Astrocyte of the cerebellum (primary cell): ENCODE results near the gene NKX3-2.

ENCODE experiments used
- DNase-seq: peaks from one replicate; pipeline ENCODE4 v3.0.0-alpha.2; 2011; ENCODE audit warnings: low read depth
- H3K4me3 ChIP-seq: 2 replicates; pipeline ENCODE4 v1.5.1; 2011; ENCODE audit warnings: mild to moderate bottlenecking, low read depth, low read length, moderate library complexity
- in situ Hi-C: cut with HindIII; loops from 2 replicates; pipeline ENCODE4 v1.10.0; 2017; ENCODE audit warnings: low sequenced_read_pairs
- TF ChIP-seq, protein P1 (sequence below): IDR thresholded peaks from 2 replicates; pipeline ENCODE4 v1.5.1; 2012; ENCODE audit warnings: low read length, low read depth, moderate library complexity, mild to moderate bottlenecking; ENCODE audit errors: missing control alignments

The NKX3-2 gene

DNA sequence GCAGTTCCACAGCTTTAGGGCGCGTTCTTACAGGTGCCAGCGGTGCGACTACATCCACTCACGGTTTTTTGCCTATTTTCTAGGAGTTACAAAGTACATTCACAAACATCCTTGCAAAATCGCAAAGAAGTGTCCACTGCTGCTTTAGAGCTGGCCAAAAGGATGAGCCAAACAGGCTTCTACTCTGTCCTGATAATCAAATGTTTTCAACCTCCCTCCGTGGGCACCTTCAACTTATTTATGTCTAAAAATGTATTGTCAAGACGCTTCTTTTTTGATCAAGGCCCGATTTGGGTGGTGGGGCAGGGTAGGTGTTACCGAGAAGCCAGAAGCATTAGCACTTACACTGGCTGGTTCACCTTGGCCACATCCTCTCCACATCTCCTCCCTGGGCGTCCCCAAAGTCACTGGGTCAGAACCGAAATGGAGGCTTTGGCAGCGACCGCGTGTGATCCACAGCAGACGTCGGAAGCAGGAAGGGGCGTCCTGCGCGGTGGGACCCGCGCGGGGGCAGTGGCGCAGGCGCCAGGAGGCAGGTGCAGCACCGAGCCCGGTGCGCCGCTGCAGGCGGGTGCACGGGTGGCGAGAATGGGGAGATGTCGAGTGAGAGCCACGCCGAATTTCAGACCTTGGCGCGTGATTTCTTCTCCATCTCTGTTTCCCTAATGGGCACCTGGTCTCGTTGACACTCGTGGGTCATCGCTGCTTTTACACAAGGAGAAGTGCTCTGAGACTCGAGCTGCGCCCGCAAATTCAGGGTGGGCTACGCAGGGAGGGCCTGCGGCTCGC lies 16.9 kb downstream of the NKX3-2 start:
- in situ Hi-C loops, result no loop called here
- DNase-seq, result no peak
- TF ChIP-seq, protein P1, sequence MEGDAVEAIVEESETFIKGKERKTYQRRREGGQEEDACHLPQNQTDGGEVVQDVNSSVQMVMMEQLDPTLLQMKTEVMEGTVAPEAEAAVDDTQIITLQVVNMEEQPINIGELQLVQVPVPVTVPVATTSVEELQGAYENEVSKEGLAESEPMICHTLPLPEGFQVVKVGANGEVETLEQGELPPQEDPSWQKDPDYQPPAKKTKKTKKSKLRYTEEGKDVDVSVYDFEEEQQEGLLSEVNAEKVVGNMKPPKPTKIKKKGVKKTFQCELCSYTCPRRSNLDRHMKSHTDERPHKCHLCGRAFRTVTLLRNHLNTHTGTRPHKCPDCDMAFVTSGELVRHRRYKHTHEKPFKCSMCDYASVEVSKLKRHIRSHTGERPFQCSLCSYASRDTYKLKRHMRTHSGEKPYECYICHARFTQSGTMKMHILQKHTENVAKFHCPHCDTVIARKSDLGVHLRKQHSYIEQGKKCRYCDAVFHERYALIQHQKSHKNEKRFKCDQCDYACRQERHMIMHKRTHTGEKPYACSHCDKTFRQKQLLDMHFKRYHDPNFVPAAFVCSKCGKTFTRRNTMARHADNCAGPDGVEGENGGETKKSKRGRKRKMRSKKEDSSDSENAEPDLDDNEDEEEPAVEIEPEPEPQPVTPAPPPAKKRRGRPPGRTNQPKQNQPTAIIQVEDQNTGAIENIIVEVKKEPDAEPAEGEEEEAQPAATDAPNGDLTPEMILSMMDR, result no peak
- no peak overlapping the region for H3K4me3 ChIP-seq

DNA sequence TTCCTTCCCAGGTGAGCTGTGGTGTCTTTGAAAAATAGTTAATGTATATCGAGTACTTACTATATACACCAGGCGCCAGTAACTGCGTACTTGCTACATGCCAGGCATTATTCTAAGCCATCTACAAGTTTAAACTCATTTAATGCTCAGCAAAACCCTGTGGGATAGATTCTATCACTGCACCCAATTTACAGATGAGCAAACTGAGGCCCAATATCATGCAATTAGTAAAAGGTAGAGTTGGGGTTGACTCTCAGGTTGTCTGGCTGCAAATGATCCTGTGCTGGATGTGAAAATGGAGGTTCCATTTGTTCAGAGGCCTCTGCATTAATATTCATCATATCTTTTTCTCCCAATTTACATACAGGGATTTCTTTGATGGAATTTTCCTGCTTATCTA lies 17.6 kb downstream of the NKX3-2 start:
- TF ChIP-seq, protein P1, result no peak
- in situ Hi-C loops, result no loop called here
- DNase-seq, result no peak
- no peak overlapping the region for H3K4me3 ChIP-seq

DNA sequence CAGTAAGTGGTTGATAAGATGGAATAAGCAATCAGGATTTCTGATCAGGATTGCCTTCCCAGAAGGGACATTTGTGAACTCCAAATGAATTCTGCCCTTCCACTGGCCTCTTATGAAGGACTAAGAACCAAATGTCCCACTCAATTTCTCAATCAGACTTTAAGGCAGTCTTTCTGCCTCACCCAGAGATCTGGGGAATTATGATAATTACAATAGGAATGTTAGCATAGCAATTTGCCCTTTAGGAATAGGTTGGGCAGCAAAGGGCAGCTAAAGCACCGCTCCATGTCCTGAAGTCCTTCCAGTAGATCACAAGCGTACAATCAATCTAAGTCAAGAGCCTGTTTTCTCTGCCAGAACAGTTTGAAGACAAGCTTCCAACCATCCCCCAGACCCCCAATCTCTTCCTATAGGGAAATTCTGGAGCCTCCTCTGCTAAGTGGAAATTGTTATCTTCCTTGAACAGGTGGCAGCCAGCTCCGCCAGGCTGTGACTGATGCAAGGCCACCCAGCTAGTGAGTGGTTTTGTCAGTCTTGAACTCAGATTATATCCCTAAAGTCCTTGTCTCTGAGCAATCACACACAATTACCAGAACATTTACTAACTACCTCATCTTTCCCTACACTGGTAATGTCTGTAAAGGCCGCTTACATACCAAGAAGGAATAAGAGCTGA lies 18.6 kb downstream of the NKX3-2 start:
- no peak overlapping the region for H3K4me3 ChIP-seq
- no peak for DNase-seq
- TF ChIP-seq, protein P1, result no peak
- in situ Hi-C loops, result no loop called here

DNA sequence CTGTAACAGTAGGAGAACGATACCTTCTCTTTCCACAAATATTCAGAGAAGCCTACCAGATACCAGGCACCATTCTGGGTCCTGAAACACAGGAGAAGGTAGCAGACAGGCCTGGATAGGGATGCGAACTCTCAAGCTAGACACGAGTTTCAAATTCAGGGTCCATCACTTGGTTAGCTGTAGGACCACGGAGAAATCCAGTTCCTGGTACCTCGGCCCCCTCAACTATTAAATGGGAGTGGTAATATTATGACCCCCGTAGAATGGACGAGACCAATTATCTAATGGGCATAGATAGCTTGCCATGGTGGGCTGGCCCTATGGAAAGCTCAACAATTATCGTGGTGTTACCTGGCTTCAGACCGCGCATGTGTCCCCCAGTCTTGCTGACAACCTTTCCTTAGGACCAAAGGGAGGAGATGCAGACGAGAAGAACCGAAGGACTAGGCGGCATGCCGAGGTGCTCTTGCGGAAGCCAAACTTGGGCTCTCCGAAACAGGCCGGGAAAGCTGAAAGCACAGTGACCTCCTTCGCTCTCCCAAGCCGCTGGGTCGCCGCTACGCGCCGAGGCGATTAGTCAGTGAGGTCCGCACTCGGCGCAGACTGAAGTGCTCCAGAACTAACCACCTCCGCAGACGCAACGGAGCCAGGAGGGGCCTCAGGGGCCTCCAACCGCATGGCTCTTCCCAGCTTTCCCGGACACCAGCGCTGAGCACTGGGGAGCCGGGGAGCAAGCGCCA lies 19.6 kb downstream of the NKX3-2 start:
- TF ChIP-seq, protein P1, result no peak
- DNase-seq, result no peak
- H3K4me3 ChIP-seq, result no peak overlapping the region
- in situ Hi-C loops, result no loop called here

DNA sequence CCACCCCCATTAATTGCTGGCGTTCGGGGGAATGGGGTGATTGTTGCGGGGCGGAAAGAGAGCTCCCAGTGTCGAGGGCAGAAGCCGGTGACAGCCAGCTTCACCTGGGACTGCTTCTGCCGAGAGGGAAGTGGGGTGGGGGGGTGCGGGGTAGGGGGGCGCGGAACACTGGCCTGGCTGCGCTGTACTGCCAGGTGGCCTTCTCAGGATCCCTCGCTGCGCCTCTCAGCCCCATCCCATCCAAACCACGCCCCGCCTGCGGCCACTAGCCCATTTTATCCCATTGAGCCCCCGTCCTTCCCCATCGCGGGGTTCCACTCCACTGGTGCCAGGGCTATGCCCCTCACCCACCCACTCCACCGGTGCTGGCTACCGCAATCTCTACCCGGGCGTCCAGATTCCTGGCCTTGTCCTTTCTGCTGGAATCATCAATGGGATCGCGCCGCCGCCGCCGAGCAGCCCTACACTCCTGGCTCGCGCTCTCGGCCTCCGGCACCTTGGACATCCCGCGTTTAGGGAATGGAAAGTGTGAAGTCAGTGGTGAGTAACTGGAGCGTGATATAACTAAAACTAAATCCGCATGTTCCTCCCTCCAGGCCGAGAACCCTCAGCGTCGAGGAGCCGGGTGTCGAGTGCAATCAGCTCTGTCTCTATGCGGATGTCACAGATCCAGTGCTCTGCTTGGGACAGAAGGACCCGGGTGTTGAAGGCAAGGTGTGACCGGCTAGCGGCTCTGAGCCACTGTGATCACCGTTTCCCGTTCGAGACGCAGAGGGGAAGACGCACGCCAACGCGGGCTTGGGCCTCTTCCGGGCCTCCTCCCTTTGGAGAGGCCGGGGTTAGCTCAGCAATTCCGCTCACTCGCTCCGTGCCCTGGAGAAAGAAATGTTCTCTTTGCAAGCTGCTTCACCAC lies 20.5 kb downstream of the NKX3-2 start:
- in situ Hi-C loops, result no loop called here
- H3K4me3 ChIP-seq, result no peak overlapping the region
- no peak for DNase-seq
- TF ChIP-seq, protein P1, result no peak

DNA sequence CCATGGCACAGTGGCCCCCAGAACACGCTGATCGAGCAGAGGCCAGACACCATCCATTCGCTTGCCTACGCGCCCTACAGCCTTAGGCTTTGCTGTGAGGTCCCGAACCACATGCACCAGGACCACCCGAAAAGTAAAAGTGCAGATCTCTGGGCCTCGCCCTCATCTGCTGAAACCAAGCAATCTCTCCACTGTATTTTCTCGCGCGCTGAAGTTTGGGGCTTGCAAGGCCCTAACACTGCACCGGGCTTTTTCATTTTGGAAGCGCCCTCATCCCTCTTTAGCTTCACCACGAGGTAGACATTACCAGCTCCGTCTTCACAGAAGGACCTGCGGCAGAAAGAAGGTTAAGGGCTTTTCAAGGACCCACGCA lies 21.2 kb downstream of the NKX3-2 start:
- no peak overlapping the region for H3K4me3 ChIP-seq
- in situ Hi-C loops, result no loop called here
- no peak for DNase-seq
- TF ChIP-seq, protein P1, result no peak
